Fibroblast of skin of back (primary cell): ENCODE data around the gene RGS7BP.

Source experiments
- DNase-seq: peaks from one replicate; pipeline ENCODE4 v3.0.0-alpha.2; 2013

The RGS7BP gene

GRCh38 chr5:64634997-64635686 lies 129.3 kb downstream of the RGS7BP start:
- DNase-seq = peak; percentile 34

GRCh38 chr5:64637144-64637543 lies 131.3 kb downstream of the RGS7BP start:
- peak; percentile 41 for DNase-seq

- DNase-seq = no peak
Measured at GRCh38 chr5:64637837-64638443, 132.1 kb downstream of the RGS7BP start.

- DNase-seq = no peak
Measured at GRCh38 chr5:64644831-64645230, 139.0 kb downstream of the RGS7BP start.

- DNase-seq = no peak
Measured at GRCh38 chr5:64646169-64646568, 140.4 kb downstream of the RGS7BP start.

GRCh38 chr5:64649512-64649911 lies 143.7 kb downstream of the RGS7BP start:
- no peak for DNase-seq

GRCh38 chr5:64653766-64654560 lies 148.1 kb downstream of the RGS7BP start:
- DNase-seq = no peak

GRCh38 chr5:64654561-64654938 lies 148.7 kb downstream of the RGS7BP start:
- no peak for DNase-seq

- no peak for DNase-seq
Measured at GRCh38 chr5:64655596-64655995, 149.8 kb downstream of the RGS7BP start.

GRCh38 chr5:64659289-64659688 lies 153.5 kb downstream of the RGS7BP start:
- no peak for DNase-seq
